NCI-H82 treated with DMSO at 0.1 percent for 48 hours (cell line): ENCODE data around the gene NANS.
"Not testable (repeated sequence)": the region's sequence is repeated elsewhere in the genome, so short reads cannot be mapped to it uniquely, and the experiment has no call there.

Experiments
- DNase-seq: peaks from one replicate; lab custom pipeline; 2025; ENCODE audit not compliant: unreplicated experiment; lab: John Stamatoyannopoulos, UW

The NANS gene

GRCh38 chr9:98099346-98099745 is 42.8 kb downstream of the NANS start:
- DNase-seq: no peak

- no peak for DNase-seq
These were observed 43.4 kb downstream of the NANS start for GRCh38 chr9:98099898-98100297.

GRCh38 chr9:98100456-98100855 is 43.9 kb downstream of the NANS start:
- DNase-seq: no peak

GRCh38 chr9:98101416-98101815 is 44.9 kb downstream of the NANS start:
- no peak for DNase-seq

GRCh38 chr9:98101868-98102273 is 45.3 kb downstream of the NANS start:
- DNase-seq: no peak

GRCh38 chr9:98104445-98104881 is 47.9 kb downstream of the NANS start:
- no peak for DNase-seq

GRCh38 chr9:98105006-98105405 is 48.5 kb downstream of the NANS start:
- no peak for DNase-seq

- DNase-seq: no peak
These were observed 51.4 kb downstream of the NANS start for GRCh38 chr9:98107926-98108325.

GRCh38 chr9:98108531-98109031 is 52.0 kb downstream of the NANS start:
- no peak for DNase-seq

GRCh38 chr9:98109052-98109451 is 52.5 kb downstream of the NANS start:
- DNase-seq: no peak

- DNase-seq: not testable (repeated sequence)
These were observed 60.6 kb downstream of the NANS start for GRCh38 chr9:98117097-98117496.

- no peak for DNase-seq
These were observed 61.6 kb downstream of the NANS start for GRCh38 chr9:98117984-98118639.

GRCh38 chr9:98118640-98119601 is 62.4 kb downstream of the NANS start, which contains the start of gene TRIM14:
Gene TRIM14 (minus strand): TSS chr9:98119222. CDS start chr9:98119188, 34 bp downstream.
- DNase-seq: no peak

GRCh38 chr9:98120476-98120875 is 63.9 kb downstream of the NANS start:
- no peak for DNase-seq

- DNase-seq: no peak
These were observed 64.5 kb downstream of the NANS start for GRCh38 chr9:98121058-98121457.

- not testable (repeated sequence) for DNase-seq
These were observed 67.6 kb downstream of the NANS start for GRCh38 chr9:98124091-98124490.

GRCh38 chr9:98124637-98125426 is 68.3 kb downstream of the NANS start:
- DNase-seq: no peak

GRCh38 chr9:98127226-98127625 is 70.7 kb downstream of the NANS start:
- DNase-seq: no peak

GRCh38 chr9:98128316-98128715 is 71.8 kb downstream of the NANS start:
- DNase-seq: no peak

- DNase-seq: no peak
These were observed 72.9 kb downstream of the NANS start for GRCh38 chr9:98129451-98129881.

GRCh38 chr9:98130060-98130459 is 73.5 kb downstream of the NANS start:
- not testable (repeated sequence) for DNase-seq
